Measurements from ENCODE around the gene CLCN5. TPM values are rescaled to one million over a fixed set of nuclear protein-coding genes. Genes with fewer than 3 reads are reported as not detected.

CLCN5 gene
- total RNA-seq, 1 experiment from 2014 or later: 23.6 TPM

- POLR2A ChIA-PET: no interaction called here
Measured at GRCh38 chrX:49910344-49910743, 12.1 kb upstream of the CLCN5 start.

GRCh38 chrX:49912086-49912485, 10.3 kb upstream of the CLCN5 start:
- no TSS peak for BruUV-seq (replicated peaks)
- H3K27me3 ChIP-seq (ENCODE audit: control insufficient read depth, insufficient read depth, low read length): no peaks in the 10 kb centered on the region; the same call in none of the 2 replicates
- in situ Hi-C loops (cut with HindIII; ENCODE audit: low pct_unique_long_range_greater_than_20kb, low sequenced_read_pairs) (no loop called here), intact Hi-C loops (cut with micrococcal nuclease; ENCODE audit: unreplicated experiment) (loop anchor here (10.0 kb wide), 1 partner anchor 673 kb away; no protein-coding TSS in a partner anchor)
- no peaks in the 10 kb centered on the region for H3K9me3 ChIP-seq (ENCODE audit: control insufficient read depth, insufficient read depth, low read depth, low read length)
- no peak overlapping the region for H3K27ac ChIP-seq (ENCODE audit: low read length)
- TF ChIP-seq CTCF (IDR thresholded peaks at IDR 0.05) (no peak), POLR2AphosphoS5 (IDR thresholded peaks at IDR 0.05; ENCODE audit: low read depth, low read length) (no peak), TCF7L2 (IDR thresholded peaks at IDR 0.05; ENCODE audit: low read depth, low read length) (no peak), REST (IDR thresholded peaks at IDR 0.05; ENCODE audit: insufficient read depth in 1 of 2, low read depth in 2 of 2, low read length in 1 of 2) (no peak), SIN3A (IDR thresholded peaks at IDR 0.05; ENCODE audit: borderline replicate concordance, insufficient read depth, low read depth, low read length) (no peak)
- H3K36me3 ChIP-seq (ENCODE audit: control insufficient read depth, insufficient read depth, low read length): no peaks in the 10 kb centered on the region
- no peaks in the 10 kb centered on the region for H3K4me1 ChIP-seq (ENCODE audit: control insufficient read depth, insufficient read depth, low read length)
- no peak for DNase-seq (ENCODE audit: low read depth, low spot score)
- no peak for ATAC-seq
- no peak overlapping the region for H3K4me3 ChIP-seq (ENCODE audit: low read depth in 2 of 2, low read length in 2 of 2)
- CTCF ChIA-PET: interaction anchor here (0.5 kb wide), 1 partner anchor 293 kb away, joined by 5 read pairs; the partner anchor contains the start of gene CCNB3
- POLR2A ChIA-PET: no interaction called here

More at GRCh38 chrX:49910344-49910743, 12.1 kb upstream of the CLCN5 start:
- CTCF ChIA-PET: interaction anchor here (0.6 kb wide), 1 partner anchor 21 kb away, joined by 3 read pairs; no protein-coding TSS in a partner anchor
- Histone ChIP-seq H3K4me1 (ENCODE audit: control insufficient read depth, insufficient read depth, low read length) (no peaks in the 10 kb centered on the region), H3K9me3 (ENCODE audit: control insufficient read depth, insufficient read depth, low read depth, low read length) (no peaks in the 10 kb centered on the region), H3K36me3 (ENCODE audit: control insufficient read depth, insufficient read depth, low read length) (no peaks in the 10 kb centered on the region), H3K27me3 (ENCODE audit: control insufficient read depth, insufficient read depth, low read length) (no peaks in the 10 kb centered on the region; the same call in none of the 2 replicates), H3K4me3 (ENCODE audit: low read depth in 2 of 2, low read length in 2 of 2) (no peak overlapping the region), H3K27ac (ENCODE audit: low read length) (no peak overlapping the region)
- intact Hi-C loops (cut with micrococcal nuclease; ENCODE audit: unreplicated experiment) (loop anchor here (10.0 kb wide), 1 partner anchor 674 kb away; no protein-coding TSS in a partner anchor), in situ Hi-C loops (cut with HindIII; ENCODE audit: low pct_unique_long_range_greater_than_20kb, low sequenced_read_pairs) (no loop called here)
- ATAC-seq (no peak), DNase-seq (ENCODE audit: low read depth, low spot score) (no peak)
- no TSS peak for BruUV-seq (replicated peaks)
- TF ChIP-seq CTCF (IDR thresholded peaks at IDR 0.05) (no peak), SIN3A (IDR thresholded peaks at IDR 0.05; ENCODE audit: borderline replicate concordance, insufficient read depth, low read depth, low read length) (no peak), REST (IDR thresholded peaks at IDR 0.05; ENCODE audit: insufficient read depth in 1 of 2, low read depth in 2 of 2, low read length in 1 of 2) (no peak), TCF7L2 (IDR thresholded peaks at IDR 0.05; ENCODE audit: low read depth, low read length) (no peak), POLR2AphosphoS5 (IDR thresholded peaks at IDR 0.05; ENCODE audit: low read depth, low read length) (no peak)
